Endometrial microvascular endothelial cells (primary cell): ENCODE results near the gene SUV39H1. TPM values are rescaled to one million over a fixed set of nuclear protein-coding genes. Genes with fewer than 3 reads are reported as not detected.
"Not testable (repeated sequence)": the region's sequence is repeated elsewhere in the genome, so short reads cannot be mapped to it uniquely, and the experiment has no call there.

Experiments
- in situ Hi-C: cut with HindIII; loops from 2 replicates; pipeline ENCODE4 v1.10.0; 2017; ENCODE audit warnings: low sequenced_read_pairs, low pct_unique_long_range_greater_than_20kb; ENCODE audit errors: inconsistent ontology term
- total RNA-seq: library from RNA; depleted of rRNA; stranded (reverse); fragments of >200 nt; gene quantifications from one replicate; pipeline ENCODE4 v1.2.3, GENCODE V29; 2015; ENCODE audit errors: inconsistent ontology term

Gene SUV39H1
- total RNA-seq, 1 donor from 2014 or later, result 25.3 TPM

- in situ Hi-C loops, result no loop called here
Measured at GRCh38 chrX:48683411-48683982, 13.0 kb upstream of the SUV39H1 start, which contains the start of gene WAS. Gene WAS, plus strand, starts transcription at chrX:48683799. Its CDS starts 55 bp downstream, at chrX:48683854.

- in situ Hi-C loops, result no loop called here
Measured at GRCh38 chrX:48684134-48684533, 12.4 kb upstream of the SUV39H1 start.

GRCh38 chrX:48685416-48685815, 11.1 kb upstream of the SUV39H1 start:
- in situ Hi-C loops, result no loop called here

- in situ Hi-C loops, result no loop called here
Measured at GRCh38 chrX:48688531-48689150, 7.9 kb upstream of the SUV39H1 start.

- in situ Hi-C loops, result no loop called here
Measured at GRCh38 chrX:48689208-48689920, 7.2 kb upstream of the SUV39H1 start.

GRCh38 chrX:48691746-48692145, 4.8 kb upstream of the SUV39H1 start:
- in situ Hi-C loops, result not testable (repeated sequence)

- in situ Hi-C loops, result no loop called here
Measured at GRCh38 chrX:48694776-48695533, 1.6 kb upstream of the SUV39H1 start.

GRCh38 chrX:48695534-48695896, 1.0 kb upstream of the SUV39H1 start:
- in situ Hi-C loops, result no loop called here

- in situ Hi-C loops, result no loop called here
Measured at GRCh38 chrX:48695925-48696300, 621 bp upstream of the SUV39H1 start.

GRCh38 chrX:48696909-48697727, 584 bp downstream of the SUV39H1 start:
- in situ Hi-C loops, result no loop called here

- in situ Hi-C loops, result no loop called here
Measured at GRCh38 chrX:48698306-48698705, 1.8 kb downstream of the SUV39H1 start.

- in situ Hi-C loops, result no loop called here
Measured at GRCh38 chrX:48700246-48700645, 3.7 kb downstream of the SUV39H1 start.

- in situ Hi-C loops, result no loop called here
Measured at GRCh38 chrX:48700951-48701653, 4.6 kb downstream of the SUV39H1 start.

GRCh38 chrX:48702032-48702431, 5.5 kb downstream of the SUV39H1 start:
- in situ Hi-C loops, result no loop called here

- in situ Hi-C loops, result no loop called here
Measured at GRCh38 chrX:48702716-48703115, 6.2 kb downstream of the SUV39H1 start.

GRCh38 chrX:48703228-48703627, 6.7 kb downstream of the SUV39H1 start:
- in situ Hi-C loops, result no loop called here

GRCh38 chrX:48703642-48704481, 7.3 kb downstream of the SUV39H1 start:
- in situ Hi-C loops, result no loop called here
